Adrenal gland (tissue), 12 donors: Measurements from ENCODE around the gene ADH1A. TPM values are rescaled to one million over a fixed set of nuclear protein-coding genes. Genes with fewer than 3 reads are reported as not detected.
A peak's percentile ranks its signal among the peaks of the same experiment; 100 is the strongest.

ENCODE experiments used
- DNase-seq, 7 donors: peaks; one replicate each; pipeline ENCODE4 v3.0.0-alpha.2; 2019 to 2020
- H3K27ac ChIP-seq, 5 donors: fragments of 200-600 bp; sonication (generic) in 4 of 5; 1 replicate in 3 of 5; 2 replicates in 2 of 5; pipeline versions ENCODE4 v1.5.1 to v1.8.0; 2016 to 2020; ENCODE audit warnings: mild to moderate bottlenecking in 1 of 5
- H3K27me3 ChIP-seq: fragments of 200-600 bp; 2 replicates; pipeline ENCODE4 v1.8.0; 2021
- H3K36me3 ChIP-seq, 2 donors: fragments of 200-600 bp; replicated peaks in 1 of 2; 1 replicate in 1 of 2; 2 replicates in 1 of 2; pipeline versions ENCODE4 v1.5.1 to v1.8.0; 2018 to 2022
- H3K4me1 ChIP-seq, 2 donors: fragments of 200-600 bp; replicated peaks in 1 of 2; 1 replicate in 1 of 2; 2 replicates in 1 of 2; pipeline versions ENCODE4 v1.5.1 to v1.8.0; 2018 to 2021
- H3K4me3 ChIP-seq, 4 donors: fragments of 200-600 bp; sonication (generic) in 3 of 4; one replicate each; pipeline ENCODE4 v1.5.1; 2016 to 2018
- H3K9me3 ChIP-seq, 3 donors: fragments of 200-600 bp; sonication (generic) in 1 of 3; replicated peaks in 1 of 3; 1 replicate in 2 of 3; 2 replicates in 1 of 3; pipeline versions ENCODE4 v1.5.1 to v1.8.0; 2016 to 2021
- CTCF ChIP-seq, 6 experiments: fragments of 450-650 bp in 4 of 6; fragments of 200-600 bp in 2 of 6; sonication (generic) in 1 of 6; IDR thresholded peaks; 1 replicate in 5 of 6; 2 replicates in 1 of 6; pipeline versions ENCODE4 v1.5.1 to v1.8.0; 2016 to 2021; ENCODE audit warnings: antibody characterized with exemption in 6 of 6, mild to moderate bottlenecking in 2 of 6, moderate library complexity in 1 of 6
- POLR2A ChIP-seq, 2 donors: fragments of 450-650 bp; IDR thresholded peaks; one replicate each; pipeline ENCODE4 v1.6.1; 2017; ENCODE audit warnings: antibody characterized with exemption in 2 of 2, mild to moderate bottlenecking in 2 of 2, moderate library complexity in 1 of 2
- WGBS, 4 donors: extraction: QIAGEN DNeasy Blood & Tissue Kit in 2 of 4; methylation state at CpG; one replicate each; pipeline versions ENCODE4 v1.1.5 to v1.1.7; 2013 to 2017; 5-methylcytosine and 5-hydroxymethylcytosine counted together
- intact Hi-C, 2 donors: fragments of 100-400 bp; cut with DNase I; formaldehyde crosslinking; loops; one replicate each; pipeline versions ENCODE4 v1.14.1 to v1.15.0; 2022 to 2023
- polyA plus RNA-seq, 3 donors: library from polyadenylated mRNA; stranded (reverse); fragments of 200-250 nt in 2 of 3; fragments of 350-450 nt in 1 of 3; fragmentation: Illumina TruSeq in 1 of 3; extraction: RNeasy Lipid Tissue Mini Kit (QIAGEN cat#74804) in 1 of 3; gene quantifications; one replicate each; pipeline ENCODE4 v1.2.3, GENCODE V29; 2013 to 2014
- total RNA-seq, 9 donors: library from RNA; depleted of rRNA in 4 of 9; stranded (reverse); fragments of >200 nt in 4 of 9; fragments of 120-200 nt in 1 of 9; fragmentation: NEBNext Ultra II Directional in 1 of 9; extraction: Animal tissue kit (Norgen Biotek cat#: 25700) in 1 of 9; gene quantifications; one replicate each; pipeline versions ENCODE4 v1.1.0 to v1.2.4, GENCODE V29; 2013 to 2023
- donor health status: healthy with polysubstance abuse.
- donor health status: Bipolar disorder and iron deficiency.
- donor health status: DM: yes; HTN: yes; CAD: no.
- donor health status: DM: no; HTN: no; CAD: no.
- donor health status: DM: no; HTN: no; CAD: no.
- donor health status: DM: yes; HTN: yes; CAD: no.

ADH1A gene
- total and polyA plus RNA-seq, 12 donors, result 0.42 to 1.5 (median 0.90) TPM; not detected in 8

GRCh38 chr4:99330648-99331047 lies 39.9 kb upstream of the ADH1A start:
- Histone ChIP-seq H3K4me1 (no peaks in the 10 kb centered on the region), H3K4me3 (no peak overlapping the region), H3K27me3 (no peaks in the 10 kb centered on the region), H3K9me3 (no peaks in the 10 kb centered on the region), H3K36me3 (no peaks in the 10 kb centered on the region), H3K27ac (no peak overlapping the region)
- TF ChIP-seq CTCF (IDR thresholded peaks at IDR 0.05), result no peak
- no peak for TF ChIP-seq POLR2A (IDR thresholded peaks at IDR 0.05)
- intact Hi-C loops, result no loop called here
- WGBS, 4 donors, result 63 to 77% (median 71%) methylated on average over 3 of the region's 3 CpGs
- no peak for DNase-seq

DNA sequence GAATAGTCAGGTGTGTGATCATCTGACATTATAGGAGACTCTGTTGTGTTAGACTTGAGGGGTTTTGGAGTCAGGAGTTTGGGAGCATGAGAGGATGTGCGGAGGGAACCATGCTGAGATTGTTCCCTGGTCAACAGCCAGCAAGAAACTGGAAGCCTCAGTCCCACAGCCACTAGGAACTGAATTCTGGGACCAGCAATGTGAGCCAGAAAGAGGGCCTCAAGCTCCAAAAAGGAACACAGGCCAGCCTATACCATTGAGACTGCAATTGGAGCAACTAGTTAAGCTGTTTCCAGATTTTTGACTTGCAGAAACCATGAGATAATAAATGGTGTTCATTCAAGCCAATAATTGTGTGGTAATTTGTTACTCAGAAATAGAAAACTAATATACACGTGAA lies 39.1 kb upstream of the ADH1A start:
- no peak overlapping the region for H3K4me3 ChIP-seq

GRCh38 chr4:99324979-99325378 lies 34.2 kb upstream of the ADH1A start:
- no peak overlapping the region for H3K4me3 ChIP-seq
- intact Hi-C loops, result no loop called here
- no peaks in the 10 kb centered on the region for H3K36me3 ChIP-seq
- H3K27me3 ChIP-seq, result no peaks in the 10 kb centered on the region
- peak in 4 of 7 donors; percentile 17 to 44 (median 23) for DNase-seq
- H3K9me3 ChIP-seq, result no peaks in the 10 kb centered on the region
- 36 to 59% (median 43%) methylated on average over 3 of the region's 3 CpGs for WGBS, 4 donors
- TF ChIP-seq POLR2A (IDR thresholded peaks at IDR 0.05) (no peak), CTCF (IDR thresholded peaks at IDR 0.05) (no peak)
- H3K27ac ChIP-seq, result peak overlapping the region in 1 of 5 donors; percentile 27
- no peaks in the 10 kb centered on the region for H3K4me1 ChIP-seq

More for the DNA sequence above, 39.1 kb upstream of the ADH1A start:
- H3K27ac ChIP-seq, result no peak overlapping the region
- no peaks in the 10 kb centered on the region for H3K36me3 ChIP-seq
- no peaks in the 10 kb centered on the region for H3K9me3 ChIP-seq
- WGBS, 4 donors, result 64 to 70% (median 66%) methylated on average over 2 of the region's 2 CpGs
- no peak for DNase-seq
- intact Hi-C loops, result no loop called here
- no peaks in the 10 kb centered on the region for H3K4me1 ChIP-seq
- no peaks in the 10 kb centered on the region for H3K27me3 ChIP-seq
- TF ChIP-seq POLR2A (IDR thresholded peaks at IDR 0.05), result no peak
- no peak for TF ChIP-seq CTCF (IDR thresholded peaks at IDR 0.05)

GRCh38 chr4:99324361-99324760 lies 33.6 kb upstream of the ADH1A start:
- intact Hi-C loops, result no loop called here
- H3K4me1 ChIP-seq, result no peaks in the 10 kb centered on the region
- 36 to 42% (median 39%) methylated on average over 1 of the region's 1 CpG for WGBS, 4 donors
- no peaks in the 10 kb centered on the region for H3K27me3 ChIP-seq
- DNase-seq, result no peak
- H3K36me3 ChIP-seq, result no peaks in the 10 kb centered on the region
- no peak for TF ChIP-seq POLR2A (IDR thresholded peaks at IDR 0.05)
- TF ChIP-seq CTCF (IDR thresholded peaks at IDR 0.05), result no peak
- H3K9me3 ChIP-seq, result no peaks in the 10 kb centered on the region
- H3K27ac ChIP-seq, result peak overlapping the region in 2 of 5 donors; percentile 27 to 41
- no peak overlapping the region for H3K4me3 ChIP-seq
